K562 (cell line): Measurements from ENCODE around the gene C6orf15. TPM values are rescaled to one million over a fixed set of nuclear protein-coding genes. Genes with fewer than 3 reads are reported as not detected.
A peak's percentile ranks its signal among the peaks of the same experiment; 100 is the strongest.

Experiments used
- polyA plus RNA-seq, 8 experiments: library from polyadenylated mRNA; depleted of rRNA in 4 of 8; stranded (reverse) in 5 of 8; unstranded in 3 of 8; fragments of >200 nt; fragmentation: Nextera tagmentation in 2 of 8; fragmentation: Illumina TruSeq in 1 of 8; extraction: Ambion mirVana in 2 of 8; extraction: Trizol in 1 of 8; gene quantifications; 2 replicates each; pipeline versions ENCODE4 v1.2.1 to v1.2.3, GENCODE V29; 2011 to 2014; ENCODE audit warnings: inconsistent platforms in 1 of 8, missing spikeins in 1 of 8
- total RNA-seq, 7 experiments: library from RNA; depleted of rRNA in 6 of 7; stranded (reverse); fragments of >200 nt in 6 of 7; fragmentation: Illumina TruSeq in 2 of 7; extraction: Trizol in 2 of 7; gene quantifications; 2 replicates each; pipeline versions ENCODE4 v1.2.1 to v1.2.3, GENCODE V29; 2011 to 2021; ENCODE audit warnings: low replicate concordance in 1 of 7
- TF ChIP-seq, protein P1 (sequence below), 2 experiments: fragments of 450-650 bp in 1 of 2; sonication (generic) in 1 of 2; formaldehyde crosslinking in 1 of 2; IDR thresholded peaks; 2 replicates each; pipeline versions ENCODE4 v1.7.1 to v1.9.0; 2016 to 2022; ENCODE audit warnings: inconsistent platforms in 1 of 2, mild to moderate bottlenecking in 1 of 2, missing genetic modification reagents in 1 of 2

Gene C6orf15
- total and polyA plus RNA-seq, 9 of the 15 experiments (the other 6 are each of a cell fraction or from before 2014, with no cell fraction given), result not detected

DNA sequence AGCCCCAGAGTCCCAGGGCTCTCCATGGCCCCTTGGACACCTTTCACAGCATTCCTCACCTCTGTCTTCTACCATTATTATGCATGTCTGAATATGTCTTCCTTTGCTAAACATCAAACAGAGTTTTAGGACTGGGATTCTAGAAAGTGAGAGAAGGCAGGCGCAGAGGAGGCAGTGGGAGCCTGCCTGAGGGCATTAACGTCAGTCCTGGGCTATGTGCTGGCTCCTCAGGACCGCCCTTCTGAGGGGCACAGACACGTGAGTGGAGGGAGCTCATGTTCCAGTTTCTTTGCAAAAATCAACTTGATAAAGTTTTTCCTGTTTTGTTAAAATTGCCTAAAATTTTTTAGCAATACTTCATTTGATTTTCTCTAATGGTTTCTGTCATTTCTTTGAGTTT, 38.0 kb downstream of the C6orf15 start (continued):
- TF ChIP-seq, protein P1, sequence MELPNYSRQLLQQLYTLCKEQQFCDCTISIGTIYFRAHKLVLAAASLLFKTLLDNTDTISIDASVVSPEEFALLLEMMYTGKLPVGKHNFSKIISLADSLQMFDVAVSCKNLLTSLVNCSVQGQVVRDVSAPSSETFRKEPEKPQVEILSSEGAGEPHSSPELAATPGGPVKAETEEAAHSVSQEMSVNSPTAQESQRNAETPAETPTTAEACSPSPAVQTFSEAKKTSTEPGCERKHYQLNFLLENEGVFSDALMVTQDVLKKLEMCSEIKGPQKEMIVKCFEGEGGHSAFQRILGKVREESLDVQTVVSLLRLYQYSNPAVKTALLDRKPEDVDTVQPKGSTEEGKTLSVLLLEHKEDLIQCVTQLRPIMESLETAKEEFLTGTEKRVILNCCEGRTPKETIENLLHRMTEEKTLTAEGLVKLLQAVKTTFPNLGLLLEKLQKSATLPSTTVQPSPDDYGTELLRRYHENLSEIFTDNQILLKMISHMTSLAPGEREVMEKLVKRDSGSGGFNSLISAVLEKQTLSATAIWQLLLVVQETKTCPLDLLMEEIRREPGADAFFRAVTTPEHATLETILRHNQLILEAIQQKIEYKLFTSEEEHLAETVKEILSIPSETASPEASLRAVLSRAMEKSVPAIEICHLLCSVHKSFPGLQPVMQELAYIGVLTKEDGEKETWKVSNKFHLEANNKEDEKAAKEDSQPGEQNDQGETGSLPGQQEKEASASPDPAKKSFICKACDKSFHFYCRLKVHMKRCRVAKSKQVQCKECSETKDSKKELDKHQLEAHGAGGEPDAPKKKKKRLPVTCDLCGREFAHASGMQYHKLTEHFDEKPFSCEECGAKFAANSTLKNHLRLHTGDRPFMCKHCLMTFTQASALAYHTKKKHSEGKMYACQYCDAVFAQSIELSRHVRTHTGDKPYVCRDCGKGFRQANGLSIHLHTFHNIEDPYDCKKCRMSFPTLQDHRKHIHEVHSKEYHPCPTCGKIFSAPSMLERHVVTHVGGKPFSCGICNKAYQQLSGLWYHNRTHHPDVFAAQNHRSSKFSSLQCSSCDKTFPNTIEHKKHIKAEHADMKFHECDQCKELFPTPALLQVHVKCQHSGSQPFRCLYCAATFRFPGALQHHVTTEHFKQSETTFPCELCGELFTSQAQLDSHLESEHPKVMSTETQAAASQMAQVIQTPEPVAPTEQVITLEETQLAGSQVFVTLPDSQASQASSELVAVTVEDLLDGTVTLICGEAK (IDR thresholded peaks at IDR 0.05), result peak; percentile 74
- TF ChIP-seq, protein P1 (CRISPR knock-in tag; IDR thresholded peaks at IDR 0.05), result no peak; the same call in 1 of the 2 replicates
